HuH-7.5 (cell line): ENCODE measurements around the gene SUCLA2.
A peak's percentile ranks its signal among the peaks of the same experiment; 100 is the strongest.
"Not testable (repeated sequence)": the region's sequence is repeated elsewhere in the genome, so short reads cannot be mapped to it uniquely, and the experiment has no call there.

Experiments used
- DNase-seq: peaks from one replicate; pipeline ENCODE4 v3.0.0; 2011; ENCODE audit warnings: low spot score

The SUCLA2 gene

GRCh38 chr13:48001114-48001881 is at the start of gene SUCLA2:
Gene SUCLA2 (minus strand): TSS chr13:48001273. CDS start chr13:48001269, 4 bp downstream.
- DNase-seq = peak; percentile 84

- DNase-seq = no peak
These were observed 49.5 kb upstream of the SUCLA2 start for GRCh38 chr13:48050550-48050949.

- no peak for DNase-seq
These were observed 42.9 kb upstream of the SUCLA2 start for GRCh38 chr13:48043789-48044503.

- DNase-seq = no peak
These were observed 41.8 kb upstream of the SUCLA2 start for GRCh38 chr13:48042894-48043293.

- DNase-seq = no peak
These were observed 39.8 kb upstream of the SUCLA2 start for GRCh38 chr13:48040896-48041295.

- no peak for DNase-seq
These were observed 39.0 kb upstream of the SUCLA2 start for GRCh38 chr13:48040049-48040448.

- DNase-seq = no peak
These were observed 37.7 kb upstream of the SUCLA2 start for GRCh38 chr13:48038761-48039160.

GRCh38 chr13:48037346-48038173 is 36.5 kb upstream of the SUCLA2 start, which contains the start of gene NUDT15:
Gene NUDT15 (plus strand): TSS chr13:48037726. CDS start chr13:48037747, 21 bp downstream.
- DNase-seq = peak; percentile 86

GRCh38 chr13:48029859-48030258 is 28.8 kb upstream of the SUCLA2 start:
- no peak for DNase-seq

GRCh38 chr13:48028066-48028465 is 27.0 kb upstream of the SUCLA2 start:
- DNase-seq = no peak

- DNase-seq = no peak
These were observed 18.7 kb upstream of the SUCLA2 start for GRCh38 chr13:48019796-48020195.

- no peak for DNase-seq
These were observed 17.6 kb upstream of the SUCLA2 start for GRCh38 chr13:48018637-48019036.

GRCh38 chr13:48014359-48014758 is 13.3 kb upstream of the SUCLA2 start:
- DNase-seq = no peak

- no peak for DNase-seq
These were observed 11.6 kb upstream of the SUCLA2 start for GRCh38 chr13:48012668-48013067.

- DNase-seq = no peak
These were observed 9.6 kb upstream of the SUCLA2 start for GRCh38 chr13:48010698-48011097.

- DNase-seq = peak; percentile 5
These were observed 8.2 kb upstream of the SUCLA2 start for GRCh38 chr13:48009284-48009683.

GRCh38 chr13:48006396-48006795 is 5.3 kb upstream of the SUCLA2 start:
- DNase-seq = no peak

GRCh38 chr13:48004201-48004600 is 3.1 kb upstream of the SUCLA2 start:
- DNase-seq = no peak

GRCh38 chr13:48001999-48002398 is 926 bp upstream of the SUCLA2 start:
- not testable (repeated sequence) for DNase-seq

GRCh38 chr13:48000559-48001113 is 437 bp downstream of the SUCLA2 start:
- DNase-seq = peak; percentile 10

- DNase-seq = no peak
These were observed 1.1 kb downstream of the SUCLA2 start for GRCh38 chr13:47999973-48000372.

- no peak for DNase-seq
These were observed 3.7 kb downstream of the SUCLA2 start for GRCh38 chr13:47997384-47997783.
